OCI-M1 (cell line): ENCODE results near the gene ACVRL1.

Experiments used
- DNase-seq: peaks from one replicate; lab custom pipeline; 2025; lab: John Stamatoyannopoulos, UW

Gene ACVRL1

DNA sequence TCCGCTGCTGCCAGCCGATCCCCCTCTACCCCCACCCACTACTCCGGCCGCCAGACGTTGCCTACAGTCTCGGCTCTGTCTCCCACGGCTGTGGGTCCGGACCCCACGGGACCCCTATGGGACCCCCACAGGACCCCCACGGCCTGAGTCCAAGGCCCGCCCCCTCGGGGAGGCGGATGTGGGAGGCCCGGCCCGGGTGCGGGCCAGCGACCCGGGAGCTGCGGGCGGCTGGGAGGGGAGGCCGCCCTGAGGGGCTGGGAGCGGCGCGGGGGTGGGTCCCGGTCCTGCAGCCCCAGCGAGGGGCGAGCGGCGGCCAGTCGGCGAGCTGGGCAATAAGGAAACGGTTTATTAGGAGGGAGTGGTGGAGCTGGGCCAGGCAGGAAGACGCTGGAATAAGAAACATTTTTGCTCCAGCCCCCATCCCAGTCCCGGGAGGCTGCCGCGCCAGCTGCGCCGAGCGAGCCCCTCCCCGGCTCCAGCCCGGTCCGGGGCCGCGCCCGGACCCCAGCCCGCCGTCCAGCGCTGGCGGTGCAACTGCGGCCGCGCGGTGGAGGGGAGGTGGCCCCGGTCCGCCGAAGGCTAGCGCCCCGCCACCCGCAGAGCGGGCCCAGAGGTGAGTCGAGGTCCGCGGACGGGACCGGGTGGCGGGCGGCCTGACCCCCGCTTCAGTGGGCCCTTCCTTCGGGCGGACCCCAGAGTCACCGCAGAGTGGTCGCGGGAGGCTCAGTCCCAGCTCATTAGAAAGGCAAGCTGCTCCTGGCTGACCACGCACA is at the start of gene ACVRL1:
TSS of gene ACVRL1 (plus strand) at position 422 of the 773 bp plus-strand sequence. CDS start 4,971 bp downstream, outside the sequence.
- DNase-seq: no peak

DNA sequence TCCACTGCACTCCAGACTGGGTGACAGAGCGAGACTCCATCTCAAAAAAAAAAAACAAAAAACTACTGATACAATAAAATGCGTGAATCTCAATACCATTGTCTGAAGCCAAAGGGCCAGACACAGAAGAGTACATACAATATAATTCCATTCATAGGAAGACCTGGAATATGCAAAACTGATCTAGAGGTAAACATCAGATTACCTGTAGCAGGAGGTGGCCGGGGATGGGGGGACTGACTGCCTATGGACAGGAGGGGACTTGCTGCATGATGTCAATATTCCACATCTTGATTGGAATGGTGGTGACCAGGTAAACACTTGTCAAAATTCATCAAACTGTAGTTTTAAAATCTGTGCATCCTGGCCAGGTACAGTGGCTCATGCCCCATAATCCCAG is 46.3 kb upstream of the ACVRL1 start:
- DNase-seq: no peak

DNA sequence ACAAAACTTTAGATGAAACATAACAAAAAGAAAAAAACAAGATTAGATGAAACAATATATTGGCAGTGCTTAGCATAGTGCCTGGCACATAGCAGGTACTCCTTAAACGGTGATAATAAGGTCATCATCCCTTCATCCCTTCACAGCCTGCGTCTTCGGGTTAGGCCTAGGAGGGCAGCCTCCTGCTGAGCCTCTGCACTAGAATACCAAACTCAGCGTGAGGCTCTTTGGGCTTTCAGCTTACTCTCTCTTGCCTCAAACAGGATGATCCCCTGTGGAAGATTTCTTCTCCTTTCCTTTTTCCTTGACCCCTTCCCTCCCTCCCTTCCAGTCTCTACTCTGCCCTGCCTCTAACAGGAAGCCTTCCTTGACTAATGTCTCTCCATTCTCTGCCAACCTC is 44.4 kb upstream of the ACVRL1 start:
- no peak for DNase-seq

DNA sequence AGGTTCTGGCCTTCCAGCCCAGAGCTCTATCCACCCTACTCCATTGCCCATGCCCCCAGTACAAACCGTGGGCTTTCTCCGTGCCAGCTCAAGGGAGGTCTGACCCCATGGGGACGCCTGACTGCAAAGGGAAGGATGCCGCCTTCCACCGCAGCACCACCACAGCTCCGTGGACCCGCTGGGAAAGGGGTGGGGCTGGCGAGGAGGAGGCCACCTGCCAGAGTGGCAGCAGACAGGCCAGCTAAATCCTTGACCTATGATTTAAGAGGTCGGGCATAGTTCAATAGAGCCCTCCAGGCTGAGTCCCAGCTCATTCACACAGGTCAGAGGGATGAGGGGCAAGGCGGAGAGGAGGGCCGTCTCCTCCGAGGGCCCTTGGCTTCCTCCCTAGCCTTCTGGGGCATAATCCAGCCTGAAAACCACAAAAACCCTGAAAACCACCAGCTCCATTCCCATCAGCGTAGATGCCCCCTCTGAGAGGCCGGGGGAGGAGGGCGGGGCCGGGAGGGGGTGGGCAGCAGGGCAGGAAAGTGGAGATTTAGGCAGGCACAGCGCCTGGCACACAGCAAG is 43.9 kb upstream of the ACVRL1 start:
- DNase-seq: no peak

DNA sequence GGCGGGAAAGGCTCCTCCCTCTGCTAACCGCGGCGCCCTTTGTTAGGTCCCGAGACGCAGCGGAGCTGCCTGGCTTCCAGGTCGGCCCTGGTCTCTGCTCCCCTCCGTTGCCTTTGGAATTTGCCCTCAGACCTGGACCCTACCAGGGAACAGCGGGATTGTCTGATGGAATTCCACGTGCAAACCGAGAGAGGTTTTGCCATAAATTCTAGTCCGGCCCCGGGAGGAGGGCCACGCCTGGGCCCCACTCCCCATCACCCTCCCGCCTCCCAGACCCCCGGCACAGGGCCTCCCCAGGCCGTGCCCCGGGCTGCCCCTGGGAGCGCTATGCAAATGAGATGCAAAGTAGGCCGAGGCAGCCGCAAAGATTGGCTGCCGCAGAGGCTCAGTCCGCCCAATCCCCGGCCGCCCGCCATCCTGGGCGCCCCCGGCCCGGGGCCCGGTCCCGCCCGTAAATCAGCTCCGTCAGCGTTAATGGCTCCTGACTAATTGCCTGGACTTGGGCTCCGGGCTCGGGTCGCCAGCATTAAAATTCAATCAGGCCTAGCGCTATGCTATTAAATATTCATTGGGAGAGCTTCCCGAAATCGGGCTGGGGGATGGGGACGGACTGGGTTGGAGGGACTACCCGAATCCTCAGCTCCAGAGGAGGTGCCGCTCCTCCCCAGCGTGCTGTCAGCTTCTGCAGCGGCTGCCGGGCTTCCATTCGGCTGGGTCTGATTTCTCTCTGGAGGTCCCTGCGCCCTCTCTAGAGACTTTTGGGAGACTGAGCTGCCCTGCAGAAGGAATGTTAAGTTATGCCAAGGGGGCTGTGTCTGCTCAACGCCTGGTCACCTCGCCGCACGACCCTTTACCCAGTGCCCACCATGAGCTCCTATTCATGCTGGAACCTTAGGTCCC is 43.1 kb upstream of the ACVRL1 start:
- DNase-seq: no peak

DNA sequence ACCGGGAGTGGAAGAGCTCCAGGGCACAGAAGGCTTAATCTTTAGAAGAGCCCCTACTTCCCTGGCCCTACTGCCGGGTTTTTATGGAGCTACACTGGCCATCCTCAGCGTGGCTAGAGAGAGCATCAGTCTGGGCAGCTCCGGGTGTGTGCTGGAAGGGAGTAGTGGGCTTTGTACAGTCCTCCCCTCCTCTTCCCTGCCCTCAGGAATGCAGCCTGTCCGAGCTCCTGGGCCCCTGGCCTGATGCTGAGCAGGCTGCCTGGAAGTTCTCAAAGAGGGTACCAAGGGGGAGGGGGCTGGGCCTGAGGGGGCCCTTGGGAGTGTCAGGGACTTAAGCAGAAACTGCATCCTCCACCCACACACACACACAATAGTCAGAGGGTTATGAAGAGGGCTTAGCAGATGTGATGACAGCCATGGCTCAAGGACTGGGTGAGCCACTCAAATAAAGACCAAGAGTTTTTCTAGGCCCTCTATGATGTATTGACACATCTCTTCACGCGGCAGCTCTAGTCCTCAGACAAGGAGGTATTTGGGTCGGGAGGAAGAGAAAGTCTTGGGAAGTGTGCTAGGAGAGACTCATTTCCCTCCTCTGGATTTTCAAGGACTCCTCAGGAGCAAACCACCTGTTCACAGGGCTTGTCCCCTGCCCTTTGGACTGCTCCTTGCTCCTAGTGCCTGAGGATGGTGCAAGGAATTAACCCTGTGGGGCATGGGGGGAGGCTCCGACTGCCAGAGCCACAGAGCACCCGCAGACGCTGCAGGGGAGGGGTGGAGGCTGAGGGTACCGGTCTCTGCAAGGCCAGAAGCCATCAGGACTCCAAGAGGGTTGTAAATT is 42.3 kb upstream of the ACVRL1 start:
- no peak for DNase-seq

DNA sequence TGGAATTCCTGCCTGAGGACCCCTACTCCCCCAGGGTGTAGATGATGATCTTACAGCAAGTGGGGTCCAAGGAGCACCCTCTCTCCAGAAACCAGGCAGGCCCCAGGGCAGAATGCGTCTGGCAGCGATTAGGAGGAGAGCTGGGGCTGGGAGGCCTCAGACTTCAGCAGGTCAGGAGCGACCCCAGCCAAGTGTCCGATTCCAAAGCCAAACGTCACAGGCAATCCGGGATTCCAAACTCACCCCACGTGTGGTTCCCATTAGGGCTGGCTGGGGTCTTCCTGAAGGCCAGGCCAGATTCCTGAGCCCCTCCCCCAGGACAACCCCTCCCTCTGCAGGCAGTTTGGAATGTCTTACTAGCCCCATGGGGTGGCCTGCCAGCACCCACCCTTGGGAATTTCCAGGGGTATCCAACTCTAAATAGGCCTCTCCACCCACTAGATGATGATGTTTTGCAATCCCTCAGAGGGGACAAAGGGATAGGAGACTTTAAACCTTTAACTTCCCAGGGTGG is 41.5 kb upstream of the ACVRL1 start:
- DNase-seq: no peak

DNA sequence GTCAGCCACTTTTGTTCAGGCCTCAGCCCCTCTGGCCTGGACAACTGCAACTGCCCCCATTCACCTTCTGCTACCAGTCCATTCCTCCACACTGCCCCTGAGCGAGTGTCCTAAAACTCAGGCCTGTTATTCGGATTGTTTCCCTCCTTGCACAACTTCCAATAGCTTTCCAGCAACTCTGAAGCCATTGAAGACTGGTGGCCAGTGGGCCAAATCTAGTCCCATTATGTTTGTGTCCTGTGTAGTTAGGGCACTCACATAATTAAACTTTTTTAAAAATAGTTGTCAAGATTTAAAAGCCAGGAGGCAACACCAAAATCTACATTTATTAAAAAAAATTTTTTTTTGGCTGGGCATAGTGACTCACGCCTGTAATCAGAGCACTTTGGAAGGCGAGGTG is 41.0 kb upstream of the ACVRL1 start:
- no peak for DNase-seq

DNA sequence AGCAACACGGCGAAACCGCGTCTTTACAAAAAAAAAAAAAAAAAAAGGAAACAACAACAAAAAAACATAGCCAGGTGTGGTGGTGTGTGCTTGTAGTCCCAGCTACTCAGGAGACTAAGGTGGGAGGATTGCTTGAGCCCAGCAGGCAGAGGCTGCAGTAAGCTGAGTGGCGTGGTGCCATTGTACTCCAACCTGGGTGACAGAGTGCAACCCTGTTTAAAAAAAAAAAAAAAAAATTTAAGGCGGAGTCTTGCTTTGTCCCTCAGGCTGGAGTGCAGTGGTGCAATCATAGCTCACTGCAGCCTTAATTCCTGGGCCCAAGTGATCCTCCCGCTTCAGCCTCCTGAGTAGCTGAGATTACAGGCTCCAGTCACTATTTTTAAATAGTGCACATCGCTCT is 40.5 kb upstream of the ACVRL1 start:
- no peak for DNase-seq

DNA sequence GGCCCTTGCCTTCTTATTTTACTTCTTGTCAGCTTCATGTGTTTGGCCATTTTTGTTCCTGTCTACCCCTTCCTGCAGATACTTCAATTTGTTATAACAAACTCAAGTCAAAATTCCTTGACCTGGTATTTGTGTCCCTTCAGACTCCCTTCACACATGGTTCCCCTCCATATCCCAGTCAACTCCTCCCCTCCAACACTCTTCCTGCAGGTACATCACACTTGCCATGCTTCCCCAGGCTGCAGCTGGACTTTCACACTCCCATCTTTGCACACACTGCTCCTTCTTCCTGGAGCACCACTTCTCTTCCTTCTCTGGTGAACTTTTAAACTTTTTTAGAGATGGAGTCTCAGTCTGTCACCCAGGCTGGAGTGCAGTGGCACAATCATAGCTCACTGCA is 39.9 kb upstream of the ACVRL1 start:
- no peak for DNase-seq

DNA sequence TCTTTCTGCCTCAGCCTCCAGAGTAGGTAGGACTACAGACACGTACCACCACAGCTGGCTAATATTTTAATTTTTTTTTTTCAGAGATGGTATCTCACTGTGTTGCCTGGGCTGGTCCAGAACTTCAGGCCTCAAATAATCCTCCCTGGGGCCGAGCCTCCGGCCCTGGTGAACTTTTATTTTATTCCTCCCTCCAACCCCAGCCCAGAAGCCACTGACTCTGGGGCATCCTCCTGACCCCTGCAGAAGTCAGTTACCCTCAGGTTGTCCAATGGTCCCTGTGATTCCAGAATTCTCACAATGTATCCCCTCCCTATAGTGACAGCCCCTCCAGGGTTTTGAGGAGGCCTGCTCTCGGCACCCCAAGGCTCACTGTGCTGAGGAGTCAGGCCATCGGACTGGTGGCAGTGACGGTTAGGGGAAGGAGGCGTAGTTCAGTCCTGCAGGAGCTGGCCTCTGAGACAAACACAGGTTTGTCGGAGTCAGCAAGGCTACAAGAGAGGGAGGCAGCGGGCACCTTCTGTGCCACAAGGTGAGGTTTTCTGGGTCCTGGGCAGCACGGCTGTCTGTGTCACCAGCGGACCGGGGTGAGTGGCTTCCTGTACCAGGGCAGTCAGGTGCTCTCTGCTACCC is 39.4 kb upstream of the ACVRL1 start:
- no peak for DNase-seq

DNA sequence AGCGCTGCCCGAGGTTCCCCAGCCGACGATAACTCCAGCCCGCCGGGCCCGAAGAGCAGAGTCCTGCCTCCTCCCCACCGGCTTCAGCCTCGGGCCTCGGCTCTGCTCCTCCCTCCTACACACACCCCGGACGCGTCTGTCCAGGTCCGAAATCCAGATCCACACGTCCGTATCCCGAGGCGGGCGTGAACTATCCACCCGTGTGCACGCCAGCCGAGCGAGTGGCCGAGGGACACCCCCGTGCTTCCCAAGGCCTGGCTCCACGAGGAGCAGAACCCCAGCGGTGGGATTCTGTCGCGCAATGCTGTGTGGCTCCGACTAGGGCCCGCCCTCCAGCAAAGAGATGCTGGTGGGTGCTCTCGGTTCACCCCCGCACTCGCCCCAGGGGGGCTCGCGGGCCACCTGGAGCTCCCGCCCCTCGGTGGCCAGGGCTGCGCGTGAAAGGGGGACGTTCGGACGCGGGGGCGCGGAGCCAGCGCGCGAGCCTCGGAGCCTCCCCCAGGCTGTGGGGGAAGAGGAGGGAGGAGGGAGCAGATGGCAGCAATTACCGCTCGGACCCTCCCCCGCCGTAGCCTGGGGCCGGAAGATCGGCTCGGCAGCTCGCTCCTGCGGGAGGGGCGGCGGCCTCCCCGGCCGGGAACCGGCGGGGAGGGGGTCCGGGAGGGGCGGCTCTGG is 38.3 kb upstream of the ACVRL1 start:
- DNase-seq: no peak

DNA sequence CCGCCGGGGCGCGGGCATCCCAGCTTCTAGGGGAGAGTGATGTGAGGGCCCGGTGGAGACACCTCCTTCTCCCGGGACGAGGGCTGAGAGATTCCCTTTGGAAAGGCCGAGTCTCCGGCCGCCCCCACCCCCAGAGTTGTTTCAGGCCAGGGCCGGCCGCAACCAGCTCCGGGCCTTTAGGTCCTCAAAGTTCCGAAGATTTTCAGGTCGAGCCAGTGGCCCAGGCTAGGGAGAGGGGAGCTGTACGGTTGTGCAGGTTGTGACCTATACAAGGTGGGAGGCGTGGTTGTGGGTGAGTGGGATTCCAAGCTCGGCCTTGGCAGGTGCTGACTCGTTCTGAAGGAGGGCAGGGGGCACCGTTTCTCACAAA is 37.8 kb upstream of the ACVRL1 start:
- no peak for DNase-seq

DNA sequence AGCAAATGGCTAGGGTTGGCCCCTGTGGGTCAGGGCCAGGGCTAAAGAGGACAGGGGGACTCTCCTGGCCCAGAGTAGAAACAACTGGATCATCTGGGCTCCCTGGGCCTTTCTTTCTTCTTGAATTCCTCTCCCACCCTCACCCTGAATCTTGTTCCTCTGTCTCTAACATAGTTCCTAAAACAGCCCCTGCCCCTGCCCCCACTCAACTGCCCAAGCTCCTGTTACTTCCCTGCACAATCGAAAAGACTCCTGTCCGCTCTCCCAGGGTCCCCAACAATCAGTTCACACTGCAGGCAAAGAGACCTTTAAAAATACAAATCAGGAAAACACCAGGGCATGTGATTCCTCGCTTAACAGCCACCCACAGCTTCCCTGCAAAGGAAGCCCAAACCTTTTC is 37.4 kb upstream of the ACVRL1 start:
- no peak for DNase-seq

DNA sequence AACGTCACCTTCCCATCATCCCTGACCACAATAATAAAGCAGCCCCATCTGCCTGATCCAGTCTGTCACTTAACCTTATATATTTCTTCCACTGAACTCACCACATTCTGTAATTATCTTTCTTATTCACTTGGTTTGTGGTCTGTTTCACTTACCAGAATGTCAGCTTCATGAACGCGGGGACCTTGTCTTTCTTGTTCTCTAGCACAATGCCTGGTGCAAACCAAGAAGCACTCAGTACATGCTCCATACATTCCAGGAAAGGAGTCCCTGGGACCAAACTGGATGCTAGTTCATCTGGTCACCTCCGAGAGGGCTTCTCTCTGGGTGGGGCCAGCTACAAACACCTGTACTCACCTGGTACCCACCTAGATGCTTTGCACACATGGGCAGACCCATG is 36.8 kb upstream of the ACVRL1 start:
- DNase-seq: peak; percentile 72

DNA sequence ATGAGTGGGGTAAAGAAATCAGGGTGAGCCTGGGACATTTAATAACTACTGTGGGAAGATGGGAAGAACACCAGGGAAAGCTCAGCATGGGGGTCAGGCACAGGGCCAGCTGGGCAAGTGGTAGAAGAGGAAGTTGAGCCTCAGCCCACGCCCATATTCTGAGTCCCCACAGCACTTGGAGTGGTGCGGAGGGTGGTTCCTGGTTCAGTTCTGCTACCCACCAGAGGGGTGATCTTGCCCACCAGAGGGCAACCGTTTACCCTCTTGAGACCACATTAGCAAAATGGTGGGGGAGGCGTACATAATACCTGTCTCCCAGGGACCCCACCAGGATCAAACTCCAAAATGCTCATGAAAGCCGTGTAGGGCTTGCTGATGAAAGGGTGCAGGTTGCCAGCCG is 36.2 kb upstream of the ACVRL1 start:
- peak; percentile 70 for DNase-seq

DNA sequence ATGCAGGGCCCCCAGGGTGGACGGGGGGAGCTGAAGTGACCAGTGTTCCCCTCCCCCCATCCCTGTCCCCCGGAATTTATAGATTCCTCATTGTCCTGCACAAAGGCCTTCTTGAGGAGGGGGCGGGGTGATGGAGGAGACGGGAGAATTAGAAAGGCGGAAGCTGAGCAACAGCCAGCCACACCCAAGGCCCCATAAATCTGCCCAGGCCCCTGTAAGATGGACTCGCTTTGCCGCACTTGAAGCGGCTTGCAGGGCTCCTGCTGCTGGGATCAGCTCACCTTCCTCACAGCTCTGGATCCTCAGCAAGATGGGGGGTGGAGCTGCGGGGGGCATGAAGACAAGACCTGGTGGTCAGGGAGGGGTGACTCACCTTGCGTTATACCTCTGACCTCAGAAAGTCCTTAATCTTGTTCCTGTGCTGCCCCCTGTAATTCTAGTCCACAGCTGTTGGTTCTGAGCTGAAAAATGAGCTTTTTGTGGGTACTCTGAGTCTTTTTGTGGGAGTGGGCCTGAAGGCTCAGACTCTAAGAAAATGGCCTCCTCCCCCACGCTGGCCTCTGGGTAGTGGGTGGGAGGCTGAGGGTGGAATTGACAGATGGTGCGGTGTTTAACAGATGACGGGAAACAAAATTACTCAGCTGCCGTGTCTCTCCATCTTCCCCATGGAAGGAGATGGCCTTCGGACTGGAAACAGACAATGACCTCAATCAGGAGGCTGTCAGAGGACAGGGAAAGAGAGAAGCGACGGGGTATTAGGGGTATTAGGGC is 35.2 kb upstream of the ACVRL1 start:
- DNase-seq: no peak

DNA sequence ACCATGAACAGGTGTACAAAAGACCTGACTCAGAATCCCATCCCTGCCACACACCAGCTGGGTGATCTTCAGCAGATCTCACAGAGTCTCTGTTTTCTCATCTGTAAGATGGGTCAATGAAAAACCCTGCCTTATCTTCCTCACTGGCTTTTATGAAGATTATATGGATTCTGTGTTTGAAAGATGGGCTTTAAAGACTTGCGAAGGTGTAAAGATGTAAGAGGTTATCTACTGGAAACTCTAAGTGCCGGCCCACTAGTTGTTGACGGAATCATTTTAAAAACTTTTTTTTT is 34.7 kb upstream of the ACVRL1 start:
- no peak for DNase-seq

DNA sequence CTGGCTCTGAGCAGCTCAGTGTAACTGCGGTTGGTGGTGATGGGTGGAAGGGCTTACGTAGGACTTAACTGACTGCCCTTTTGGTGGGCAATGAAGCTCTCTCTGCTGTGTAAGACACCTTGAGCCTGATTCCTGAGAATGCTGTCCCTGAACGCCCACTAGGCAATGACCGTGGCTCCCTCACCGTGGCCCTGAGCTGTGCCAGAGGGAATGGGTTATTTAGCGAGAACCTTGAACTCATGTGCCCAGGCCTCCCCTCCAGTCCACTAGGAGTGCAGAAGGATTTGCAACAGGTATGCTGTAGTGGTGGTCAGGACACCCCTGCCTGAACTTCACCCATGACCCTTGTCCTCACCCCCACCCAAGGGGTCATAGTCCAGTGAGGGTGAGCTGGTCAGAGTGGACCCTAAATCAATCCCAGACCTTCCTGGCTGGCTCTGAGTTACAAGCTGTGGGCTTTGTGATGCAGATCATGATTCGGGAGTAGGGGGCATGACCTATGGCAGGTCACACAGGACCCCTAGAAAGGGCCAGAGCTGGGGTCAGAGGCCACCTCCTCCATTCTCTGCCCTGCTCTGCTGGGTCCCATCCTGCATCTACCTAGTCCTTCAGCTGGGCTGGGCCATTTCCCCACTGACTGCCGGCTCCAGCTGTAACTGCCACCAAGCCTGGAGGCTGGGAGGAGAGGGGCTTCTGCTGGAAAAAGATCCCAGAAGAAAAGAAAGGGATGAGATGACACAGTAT is 33.9 kb upstream of the ACVRL1 start:
- DNase-seq: no peak

DNA sequence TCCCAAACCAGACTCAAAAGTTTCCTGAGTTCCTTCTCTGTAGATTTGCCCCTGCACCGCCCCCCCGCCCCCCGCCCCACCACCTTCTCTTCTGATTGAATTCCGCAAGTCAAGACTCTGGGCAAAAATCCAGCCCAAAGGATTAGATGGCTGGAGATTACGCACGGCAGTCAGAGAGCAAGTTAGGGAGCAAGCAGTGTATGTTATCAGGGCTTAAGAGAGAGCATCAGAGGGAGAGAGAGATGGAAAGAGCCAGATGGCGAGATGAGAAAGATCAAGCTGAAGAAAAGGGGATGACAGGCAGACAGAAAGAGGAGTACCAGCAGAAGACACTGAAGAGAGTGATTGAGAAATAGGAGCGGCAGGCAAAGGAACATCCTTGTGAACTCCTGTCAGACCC is 33.3 kb upstream of the ACVRL1 start:
- DNase-seq: peak; percentile 25
